ENCODE measurements around the gene PCDHA13.

DNA sequence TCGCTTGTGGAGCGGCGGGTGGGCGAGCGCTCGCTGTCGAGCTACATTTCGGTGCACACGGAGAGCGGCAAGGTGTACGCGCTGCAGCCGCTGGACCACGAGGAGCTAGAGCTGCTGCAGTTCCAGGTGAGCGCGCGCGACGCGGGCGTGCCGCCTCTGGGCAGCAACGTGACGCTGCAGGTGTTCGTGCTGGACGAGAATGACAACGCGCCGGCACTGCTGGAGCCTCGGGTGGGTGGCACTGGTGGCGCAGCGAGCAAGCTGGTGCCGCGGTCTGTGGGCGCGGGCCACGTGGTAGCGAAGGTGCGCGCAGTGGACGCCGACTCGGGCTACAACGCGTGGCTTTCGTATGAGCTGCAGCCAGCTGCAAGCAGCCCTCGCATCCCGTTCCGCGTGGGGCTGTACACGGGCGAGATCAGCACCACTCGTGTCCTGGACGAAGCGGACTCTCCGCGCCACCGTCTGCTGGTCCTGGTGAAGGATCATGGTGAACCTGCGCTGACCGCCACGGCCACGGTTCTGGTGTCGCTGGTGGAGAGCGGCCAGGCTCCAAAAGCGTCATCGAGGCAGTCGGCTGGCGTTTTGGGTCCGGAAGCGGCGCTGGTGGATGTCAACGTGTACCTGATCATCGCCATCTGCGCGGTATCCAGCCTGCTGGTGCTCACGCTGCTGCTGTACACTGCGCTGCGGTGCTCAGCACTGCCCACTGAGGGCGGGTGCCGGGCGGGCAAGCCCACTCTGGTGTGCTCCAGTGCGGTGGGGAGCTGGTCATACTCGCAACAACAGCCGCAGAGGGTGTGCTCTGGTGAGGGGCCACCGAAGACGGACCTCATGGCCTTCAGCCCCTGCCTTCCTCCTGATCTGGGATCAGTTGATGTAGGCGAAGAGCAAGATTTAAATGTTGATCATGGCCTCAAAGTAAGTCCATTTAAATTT lies 38.9 kb upstream of the PCDHA13 start:
- TF ChIP-seq EP300 (IDR thresholded peaks at IDR 0.05) (no peak), POLR2A (IDR thresholded peaks at IDR 0.05) (no peak)
- TF ChIP-seq, protein P1, sequence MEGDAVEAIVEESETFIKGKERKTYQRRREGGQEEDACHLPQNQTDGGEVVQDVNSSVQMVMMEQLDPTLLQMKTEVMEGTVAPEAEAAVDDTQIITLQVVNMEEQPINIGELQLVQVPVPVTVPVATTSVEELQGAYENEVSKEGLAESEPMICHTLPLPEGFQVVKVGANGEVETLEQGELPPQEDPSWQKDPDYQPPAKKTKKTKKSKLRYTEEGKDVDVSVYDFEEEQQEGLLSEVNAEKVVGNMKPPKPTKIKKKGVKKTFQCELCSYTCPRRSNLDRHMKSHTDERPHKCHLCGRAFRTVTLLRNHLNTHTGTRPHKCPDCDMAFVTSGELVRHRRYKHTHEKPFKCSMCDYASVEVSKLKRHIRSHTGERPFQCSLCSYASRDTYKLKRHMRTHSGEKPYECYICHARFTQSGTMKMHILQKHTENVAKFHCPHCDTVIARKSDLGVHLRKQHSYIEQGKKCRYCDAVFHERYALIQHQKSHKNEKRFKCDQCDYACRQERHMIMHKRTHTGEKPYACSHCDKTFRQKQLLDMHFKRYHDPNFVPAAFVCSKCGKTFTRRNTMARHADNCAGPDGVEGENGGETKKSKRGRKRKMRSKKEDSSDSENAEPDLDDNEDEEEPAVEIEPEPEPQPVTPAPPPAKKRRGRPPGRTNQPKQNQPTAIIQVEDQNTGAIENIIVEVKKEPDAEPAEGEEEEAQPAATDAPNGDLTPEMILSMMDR (IDR thresholded peaks at IDR 0.05) = no peak
